Panc1 (cell line): Measurements from ENCODE around the gene SLC15A1. TPM values are rescaled to one million over a fixed set of nuclear protein-coding genes. Genes with fewer than 3 reads are reported as not detected.

Experiments used
- ATAC-seq: fragments of 200-7000 bp; cut with Tn5 transposase; 2 replicates; pipeline ENCODE4 v1.9.1; 2020; ENCODE audit warnings: mild to moderate bottlenecking, moderate library complexity
- BruUV-seq: library from RNA; stranded (reverse); fragments of 400-500 nt; replicated peaks from 2 replicates; lab custom pipeline; 2021; lab: Mats Ljungman, UMichigan
- CTCF ChIA-PET: fragments of 300-600 bp; sonication (Branson Sonifier 250); formaldehyde crosslinking; loops from one replicate; lab custom pipeline; 2022; ENCODE audit warnings: antibody characterized with exemption; lab: Charles Lee
- POLR2A ChIA-PET: fragments of 300-600 bp; sonication (Branson Sonifier 250); formaldehyde crosslinking; loops from one replicate; lab custom pipeline; 2022; ENCODE audit warnings: antibody characterized with exemption; lab: Charles Lee
- DNase-seq: peaks from one replicate; pipeline ENCODE4 v3.0.0-alpha.2; 2010; ENCODE audit warnings: low read depth, low spot score
- H3K27ac ChIP-seq: 2 replicates; pipeline ENCODE4 v1.5.1; 2011; ENCODE audit warnings: mild to moderate bottlenecking, low read length, inconsistent platforms
- H3K27me3 ChIP-seq: fragments of 200-500 bp; sonication (Bioruptor generic); 2 replicates; pipeline ENCODE4 v1.6.0; 2014; ENCODE audit warnings: low read length, inconsistent platforms; ENCODE audit not compliant: control insufficient read depth, insufficient read depth
- H3K36me3 ChIP-seq: fragments of 200-500 bp; sonication (Bioruptor generic); 2 replicates; pipeline ENCODE4 v1.5.1; 2014; ENCODE audit warnings: inconsistent platforms, mild to moderate bottlenecking, low read length, moderate library complexity; ENCODE audit not compliant: control insufficient read depth, insufficient read depth
- H3K4me1 ChIP-seq: 2 replicates; pipeline ENCODE4 v1.5.1; 2011; ENCODE audit warnings: inconsistent platforms, mild to moderate bottlenecking, low read length, moderate library complexity; ENCODE audit not compliant: control insufficient read depth, insufficient read depth
- H3K4me3 ChIP-seq, 2 experiments: 2 replicates each; pipeline ENCODE4 v1.5.1; 2011 to 2012; ENCODE audit warnings: low read depth in 2 of 2, low read length in 2 of 2, mild to moderate bottlenecking in 2 of 2, inconsistent platforms in 1 of 2, moderate library complexity in 1 of 2
- H3K9me3 ChIP-seq: fragments of 200-500 bp; sonication (Bioruptor generic); 2 replicates; pipeline ENCODE4 v1.5.1; 2014; ENCODE audit warnings: low read depth, mild to moderate bottlenecking, inconsistent platforms, low read length, moderate library complexity; ENCODE audit not compliant: control insufficient read depth, insufficient read depth
- POLR2AphosphoS5 ChIP-seq: IDR thresholded peaks from 2 replicates; pipeline ENCODE4 v1.6.1; 2012; ENCODE audit warnings: mild to moderate bottlenecking, low read depth, low read length, moderate library complexity
- SIN3A ChIP-seq: IDR thresholded peaks from 2 replicates; pipeline ENCODE4 v1.6.1; 2012; ENCODE audit warnings: low read depth, mild to moderate bottlenecking, low read length, moderate library complexity, borderline replicate concordance; ENCODE audit not compliant: insufficient read depth
- TCF7L2 ChIP-seq: IDR thresholded peaks from 2 replicates; pipeline ENCODE4 v1.6.1; 2011; ENCODE audit warnings: mild to moderate bottlenecking, low read depth, low read length, inconsistent platforms
- in situ Hi-C: cut with HindIII; loops from 2 replicates; pipeline ENCODE4 v1.10.0; 2016; ENCODE audit warnings: low sequenced_read_pairs, low pct_unique_long_range_greater_than_20kb
- intact Hi-C: fragments of 100-400 bp; cut with micrococcal nuclease; formaldehyde crosslinking; loops from one replicate; pipeline ENCODE4 v1.10.0; 2022; ENCODE audit not compliant: unreplicated experiment
- total RNA-seq: library from RNA; stranded (reverse); gene quantifications from one replicate; pipeline ENCODE4 v1.2.1, GENCODE V29; 2021; ENCODE audit not compliant: unreplicated experiment
- TF ChIP-seq, protein P1 (sequence below), 2 experiments: IDR thresholded peaks; 2 replicates each; pipeline ENCODE4 v1.6.1; 2011 to 2012; ENCODE audit warnings: low read depth in 2 of 2, control low read depth in 1 of 2, low read length in 1 of 2, mild to moderate bottlenecking in 1 of 2, moderate library complexity in 1 of 2; ENCODE audit not compliant: insufficient read depth in 1 of 2
- TF ChIP-seq, protein P2 (sequence below): fragments of 450-650 bp; IDR thresholded peaks from 2 replicates; pipeline ENCODE4 v1.5.1; 2017; ENCODE audit warnings: mild to moderate bottlenecking

The SLC15A1 gene
- total RNA-seq, 1 experiment from 2014 or later, result 0.18 TPM

DNA sequence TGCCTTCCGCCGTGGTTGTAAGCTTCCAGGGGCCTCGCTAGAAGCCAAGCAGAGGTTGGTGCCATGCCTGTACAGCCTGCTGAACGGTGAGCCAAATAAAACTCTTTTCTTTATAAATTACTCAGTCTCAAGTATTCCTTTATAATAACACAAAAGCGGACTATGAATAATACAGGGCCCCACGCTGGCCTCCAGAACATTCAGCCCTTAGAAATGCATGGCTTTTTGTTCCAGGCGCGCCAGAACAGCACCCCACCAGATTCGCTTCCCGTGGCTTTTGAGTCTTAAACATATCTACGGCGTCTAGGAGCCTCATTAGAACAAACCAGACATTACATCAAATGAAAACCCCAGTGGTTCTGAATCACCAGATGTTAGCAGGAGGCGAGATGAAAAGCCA, 75.1 kb downstream of the SLC15A1 start:
- DNase-seq, result no peak
- intact Hi-C loops, result no loop called here

DNA sequence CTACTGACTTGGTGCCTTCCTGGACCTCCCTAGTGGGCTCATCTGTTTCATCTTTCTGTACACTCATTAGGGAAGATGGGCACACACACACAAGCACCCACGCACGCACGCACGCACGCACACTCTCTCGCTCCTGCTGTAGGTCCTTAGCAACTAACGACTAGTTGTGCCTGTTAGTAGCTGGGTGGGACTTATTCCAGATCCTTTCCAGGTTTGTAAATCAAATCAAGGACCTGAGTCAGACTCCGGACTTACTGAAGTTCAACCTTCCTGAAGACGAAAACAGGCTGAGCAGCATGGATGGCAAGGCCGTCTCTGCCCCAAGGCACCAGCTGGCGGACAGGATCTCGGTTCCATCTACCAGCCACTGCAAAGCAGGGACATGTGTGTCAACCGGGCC, 76.2 kb downstream of the SLC15A1 start:
- ChIA-PET CTCF (no interaction called here), POLR2A (no interaction called here)
- H3K4me3 ChIP-seq, result no peak overlapping the region
- no peaks in the 10 kb centered on the region for H3K9me3 ChIP-seq
- intact Hi-C loops (no loop called here), in situ Hi-C loops (no loop called here)
- H3K27ac ChIP-seq, result no peak overlapping the region
- H3K36me3 ChIP-seq, result no peaks in the 10 kb centered on the region
- BruUV-seq, result no TSS peak
- DNase-seq, result no peak
- TF ChIP-seq SIN3A (no peak), TCF7L2 (no peak), POLR2AphosphoS5 (no peak)
- TF ChIP-seq, protein P1, sequence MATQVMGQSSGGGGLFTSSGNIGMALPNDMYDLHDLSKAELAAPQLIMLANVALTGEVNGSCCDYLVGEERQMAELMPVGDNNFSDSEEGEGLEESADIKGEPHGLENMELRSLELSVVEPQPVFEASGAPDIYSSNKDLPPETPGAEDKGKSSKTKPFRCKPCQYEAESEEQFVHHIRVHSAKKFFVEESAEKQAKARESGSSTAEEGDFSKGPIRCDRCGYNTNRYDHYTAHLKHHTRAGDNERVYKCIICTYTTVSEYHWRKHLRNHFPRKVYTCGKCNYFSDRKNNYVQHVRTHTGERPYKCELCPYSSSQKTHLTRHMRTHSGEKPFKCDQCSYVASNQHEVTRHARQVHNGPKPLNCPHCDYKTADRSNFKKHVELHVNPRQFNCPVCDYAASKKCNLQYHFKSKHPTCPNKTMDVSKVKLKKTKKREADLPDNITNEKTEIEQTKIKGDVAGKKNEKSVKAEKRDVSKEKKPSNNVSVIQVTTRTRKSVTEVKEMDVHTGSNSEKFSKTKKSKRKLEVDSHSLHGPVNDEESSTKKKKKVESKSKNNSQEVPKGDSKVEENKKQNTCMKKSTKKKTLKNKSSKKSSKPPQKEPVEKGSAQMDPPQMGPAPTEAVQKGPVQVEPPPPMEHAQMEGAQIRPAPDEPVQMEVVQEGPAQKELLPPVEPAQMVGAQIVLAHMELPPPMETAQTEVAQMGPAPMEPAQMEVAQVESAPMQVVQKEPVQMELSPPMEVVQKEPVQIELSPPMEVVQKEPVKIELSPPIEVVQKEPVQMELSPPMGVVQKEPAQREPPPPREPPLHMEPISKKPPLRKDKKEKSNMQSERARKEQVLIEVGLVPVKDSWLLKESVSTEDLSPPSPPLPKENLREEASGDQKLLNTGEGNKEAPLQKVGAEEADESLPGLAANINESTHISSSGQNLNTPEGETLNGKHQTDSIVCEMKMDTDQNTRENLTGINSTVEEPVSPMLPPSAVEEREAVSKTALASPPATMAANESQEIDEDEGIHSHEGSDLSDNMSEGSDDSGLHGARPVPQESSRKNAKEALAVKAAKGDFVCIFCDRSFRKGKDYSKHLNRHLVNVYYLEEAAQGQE (IDR thresholded peaks at IDR 0.05; ENCODE audit: insufficient read depth in 1 of 2, low read depth in 2 of 2, low read length in 1 of 2), result no peak
- TF ChIP-seq, protein P2, sequence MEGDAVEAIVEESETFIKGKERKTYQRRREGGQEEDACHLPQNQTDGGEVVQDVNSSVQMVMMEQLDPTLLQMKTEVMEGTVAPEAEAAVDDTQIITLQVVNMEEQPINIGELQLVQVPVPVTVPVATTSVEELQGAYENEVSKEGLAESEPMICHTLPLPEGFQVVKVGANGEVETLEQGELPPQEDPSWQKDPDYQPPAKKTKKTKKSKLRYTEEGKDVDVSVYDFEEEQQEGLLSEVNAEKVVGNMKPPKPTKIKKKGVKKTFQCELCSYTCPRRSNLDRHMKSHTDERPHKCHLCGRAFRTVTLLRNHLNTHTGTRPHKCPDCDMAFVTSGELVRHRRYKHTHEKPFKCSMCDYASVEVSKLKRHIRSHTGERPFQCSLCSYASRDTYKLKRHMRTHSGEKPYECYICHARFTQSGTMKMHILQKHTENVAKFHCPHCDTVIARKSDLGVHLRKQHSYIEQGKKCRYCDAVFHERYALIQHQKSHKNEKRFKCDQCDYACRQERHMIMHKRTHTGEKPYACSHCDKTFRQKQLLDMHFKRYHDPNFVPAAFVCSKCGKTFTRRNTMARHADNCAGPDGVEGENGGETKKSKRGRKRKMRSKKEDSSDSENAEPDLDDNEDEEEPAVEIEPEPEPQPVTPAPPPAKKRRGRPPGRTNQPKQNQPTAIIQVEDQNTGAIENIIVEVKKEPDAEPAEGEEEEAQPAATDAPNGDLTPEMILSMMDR, result no peak
- ATAC-seq, result no peak
- no peaks in the 10 kb centered on the region for H3K27me3 ChIP-seq
- no peaks in the 10 kb centered on the region for H3K4me1 ChIP-seq

More for the DNA sequence above, 75.1 kb downstream of the SLC15A1 start:
- TF ChIP-seq POLR2AphosphoS5 (no peak), TCF7L2 (no peak), SIN3A (no peak)
- TF ChIP-seq, protein P1 (IDR thresholded peaks at IDR 0.05; ENCODE audit: insufficient read depth in 1 of 2, low read depth in 2 of 2, low read length in 1 of 2), result no peak
- TF ChIP-seq, protein P2, result no peak
- BruUV-seq, result no TSS peak
- Histone ChIP-seq H3K9me3 (no peaks in the 10 kb centered on the region), H3K27ac (no peak overlapping the region), H3K27me3 (no peaks in the 10 kb centered on the region), H3K4me3 (no peak overlapping the region), H3K36me3 (no peaks in the 10 kb centered on the region), H3K4me1 (no peaks in the 10 kb centered on the region)
- ATAC-seq, result no peak
- ChIA-PET CTCF (no interaction called here), POLR2A (no interaction called here)
- in situ Hi-C loops, result no loop called here
